WTC11 (cell line): ENCODE measurements around the gene SLC35B3. TPM values are rescaled to one million over a fixed set of nuclear protein-coding genes. Genes with fewer than 3 reads are reported as not detected.
"Not testable (repeated sequence)": the region's sequence is repeated elsewhere in the genome, so short reads cannot be mapped to it uniquely, and the experiment has no call there.

ENCODE experiments used
- ATAC-seq: fragments of 200-7000 bp; cut with Tn5 transposase; 2 replicates; pipeline ENCODE4 v1.10.0; 2021; ENCODE audit warnings: mild to moderate bottlenecking, moderate library complexity
- CTCF ChIA-PET: fragments of 300-600 bp; sonication (Branson Sonifier 250); formaldehyde crosslinking; loops from one replicate; lab custom pipeline; 2021; ENCODE audit warnings: antibody characterized with exemption; lab: Charles Lee
- POLR2A ChIA-PET: fragments of 350-600 bp; sonication (Branson Sonifier 250); formaldehyde crosslinking; loops from one replicate; lab custom pipeline; 2021; ENCODE audit warnings: antibody characterized with exemption; lab: Charles Lee
- DNase-seq: peaks from one replicate; pipeline ENCODE4 v3.0.0; 2021; ENCODE audit warnings: low spot score
- H3K27ac Mint-ChIP-seq: 2 replicates; pipeline ENCODE4 v1.8.0; 2021; ENCODE audit warnings: mixed read lengths
- H3K27me3 Mint-ChIP-seq: 2 replicates; pipeline ENCODE4 v1.8.0; 2021; ENCODE audit warnings: low read depth, mild to moderate bottlenecking, moderate library complexity, mixed read lengths
- H3K36me3 Mint-ChIP-seq: 2 replicates; pipeline ENCODE4 v1.8.0; 2021; ENCODE audit warnings: mixed read lengths
- H3K4me1 Mint-ChIP-seq: 2 replicates; pipeline ENCODE4 v1.8.0; 2022; ENCODE audit warnings: mixed read lengths
- H3K4me3 Mint-ChIP-seq: 2 replicates; pipeline ENCODE4 v1.8.0; 2021; ENCODE audit warnings: mild to moderate bottlenecking, moderate library complexity, mixed read lengths
- H3K9me3 Mint-ChIP-seq: 2 replicates; pipeline ENCODE4 v1.8.0; 2021; ENCODE audit warnings: mixed read lengths
- AFF4 ChIP-seq: sonication (generic); formaldehyde crosslinking; IDR thresholded peaks from 2 replicates; pipeline ENCODE4 v1.8.1; 2023; ENCODE audit warnings: mild to moderate bottlenecking, missing genetic modification reagents, borderline replicate concordance
- ARID4B ChIP-seq: sonication (generic); formaldehyde crosslinking; IDR thresholded peaks from 2 replicates; pipeline ENCODE4 v1.8.0; 2023; ENCODE audit warnings: missing genetic modification reagents, mild to moderate bottlenecking, borderline replicate concordance
- ATF2 ChIP-seq: sonication (generic); formaldehyde crosslinking; IDR thresholded peaks from 2 replicates; pipeline ENCODE4 v1.8.1; 2022; ENCODE audit warnings: low read depth, missing genetic modification reagents, borderline replicate concordance
- CREM ChIP-seq: sonication (generic); formaldehyde crosslinking; IDR thresholded peaks from 2 replicates; pipeline ENCODE4 v1.8.1; 2022; ENCODE audit warnings: mild to moderate bottlenecking, missing genetic modification reagents, moderate library complexity
- E2F1 ChIP-seq: sonication (generic); formaldehyde crosslinking; IDR thresholded peaks from 2 replicates; pipeline ENCODE4 v1.8.0; 2022; ENCODE audit warnings: mild to moderate bottlenecking, missing genetic modification reagents
- HMGA2 ChIP-seq: fragments of 250-450 bp; sonication (Bioruptor Pico); IDR thresholded peaks from 2 replicates; pipeline ENCODE4 v1.4.0; 2021; ENCODE audit warnings: mild to moderate bottlenecking, moderate library complexity
- HMGXB4 ChIP-seq: sonication (generic); formaldehyde crosslinking; IDR thresholded peaks from 2 replicates; pipeline ENCODE4 v1.8.1; 2023; ENCODE audit warnings: mild to moderate bottlenecking, moderate library complexity, missing genetic modification reagents
- JUN ChIP-seq: sonication (generic); formaldehyde crosslinking; IDR thresholded peaks from 2 replicates; pipeline ENCODE4 v1.8.0; 2023; ENCODE audit warnings: mild to moderate bottlenecking, missing genetic modification reagents
- NFATC4 ChIP-seq: fragments of 250-450 bp; sonication (Bioruptor Pico); IDR thresholded peaks from 2 replicates; pipeline ENCODE4 v1.9.0; 2021; ENCODE audit warnings: mild to moderate bottlenecking
- TP53 ChIP-seq: sonication (generic); formaldehyde crosslinking; IDR thresholded peaks from 2 replicates; pipeline ENCODE4 v1.8.1; 2023; ENCODE audit warnings: mild to moderate bottlenecking, missing genetic modification reagents
- USF2 ChIP-seq: sonication (generic); formaldehyde crosslinking; IDR thresholded peaks from 2 replicates; pipeline ENCODE4 v1.8.1; 2023; ENCODE audit warnings: mild to moderate bottlenecking, missing genetic modification reagents, moderate library complexity
- ZNF121 ChIP-seq: sonication (generic); formaldehyde crosslinking; IDR thresholded peaks from 2 replicates; pipeline ENCODE4 v1.8.0; 2023; ENCODE audit warnings: missing genetic modification reagents
- ZNF317 ChIP-seq: sonication (generic); formaldehyde crosslinking; IDR thresholded peaks from 2 replicates; pipeline ENCODE4 v1.8.1; 2023; ENCODE audit warnings: low read depth, mild to moderate bottlenecking, moderate library complexity, missing genetic modification reagents, borderline replicate concordance
- total RNA-seq: library from RNA; stranded (reverse); gene quantifications from 3 replicates; pipeline ENCODE4 v1.2.3, GENCODE V29; 2021

Gene SLC35B3
- total RNA-seq, 1 experiment from 2014 or later, result 8.4 TPM

GRCh38 chr6:8446391-8446790 is 11.0 kb upstream of the SLC35B3 start:
- CTCF ChIA-PET, result no interaction called here
- no peak for TF ChIP-seq AFF4 (CRISPR knock-in tag)
- no peak for TF ChIP-seq ZNF317 (CRISPR knock-in tag)
- no peak for TF ChIP-seq ATF2 (CRISPR knock-in tag)
- TF ChIP-seq ZNF121 (CRISPR knock-in tag), result no peak
- no peak for TF ChIP-seq TP53 (CRISPR knock-in tag)
- TF ChIP-seq HMGA2 (CRISPR knock-in tag), result no peak
- no peak for TF ChIP-seq NFATC4 (CRISPR knock-in tag)
- TF ChIP-seq ARID4B (CRISPR knock-in tag), result no peak
- TF ChIP-seq E2F1 (CRISPR knock-in tag), result no peak
- no peak for TF ChIP-seq JUN (CRISPR knock-in tag)
- TF ChIP-seq HMGXB4 (CRISPR knock-in tag), result no peak
- TF ChIP-seq USF2, result no peak
- no peak for TF ChIP-seq CREM (CRISPR knock-in tag)

GRCh38 chr6:8445930-8446329 is 10.6 kb upstream of the SLC35B3 start:
- H3K9me3 Mint-ChIP-seq, POLR2A ChIA-PET, CTCF ChIA-PET: not testable (repeated sequence)

More at GRCh38 chr6:8446391-8446790, 11.0 kb upstream of the SLC35B3 start:
- ATAC-seq, result no peak
- Mint-ChIP-seq H3K4me3 (no peak overlapping the region), H3K36me3 (no peaks in the 10 kb centered on the region), H3K4me1 (no peaks in the 10 kb centered on the region), H3K27ac (no peak overlapping the region), H3K27me3 (no peaks in the 10 kb centered on the region), H3K9me3 (0 out of 2 replicates have a peak, but pooled peaks cover 5% of the 10 kb centered on the region)
- POLR2A ChIA-PET, result no interaction called here
- DNase-seq, result no peak

More at GRCh38 chr6:8445930-8446329, 10.6 kb upstream of the SLC35B3 start:
- H3K27ac Mint-ChIP-seq, H3K4me3 Mint-ChIP-seq, DNase-seq, H3K27me3 Mint-ChIP-seq, H3K36me3 Mint-ChIP-seq, ATAC-seq, H3K4me1 Mint-ChIP-seq: not testable (repeated sequence)
